ENCODE results near the gene CAST. TPM values are rescaled to one million over a fixed set of nuclear protein-coding genes. Genes with fewer than 3 reads are reported as not detected.
A peak's percentile ranks its signal among the peaks of the same experiment; 100 is the strongest.

Gene CAST
- total RNA-seq, 4 donors from 2014 or later = 381 to 577 (median 400) TPM

- peaks cover 30% of the 10 kb centered on the region for H3K4me1 ChIP-seq
- DNase-seq (ENCODE audit: low spot score in 2 of 2) = no peak
- peak overlapping the region; percentile 53 for H3K27ac ChIP-seq
- TF ChIP-seq EP300 (IDR thresholded peaks at IDR 0.05) (no peak), POLR2AphosphoS5 (IDR thresholded peaks at IDR 0.05) (no peak), POLR2A (IDR thresholded peaks at IDR 0.05) (no peak), CTCF (IDR thresholded peaks at IDR 0.05) (no peak)
- no peaks in the 10 kb centered on the region for H3K27me3 ChIP-seq
- no peaks in the 10 kb centered on the region for H3K9me3 ChIP-seq
- H3K4me3 ChIP-seq = no peak overlapping the region
- WGBS = 45% methylated on average over 1 of the region's 1 CpG
- peaks cover 50% of the 10 kb centered on the region for H3K36me3 ChIP-seq
These were observed 72.7 kb downstream of the CAST start for GRCh38 chr5:96734871-96735325.

DNA sequence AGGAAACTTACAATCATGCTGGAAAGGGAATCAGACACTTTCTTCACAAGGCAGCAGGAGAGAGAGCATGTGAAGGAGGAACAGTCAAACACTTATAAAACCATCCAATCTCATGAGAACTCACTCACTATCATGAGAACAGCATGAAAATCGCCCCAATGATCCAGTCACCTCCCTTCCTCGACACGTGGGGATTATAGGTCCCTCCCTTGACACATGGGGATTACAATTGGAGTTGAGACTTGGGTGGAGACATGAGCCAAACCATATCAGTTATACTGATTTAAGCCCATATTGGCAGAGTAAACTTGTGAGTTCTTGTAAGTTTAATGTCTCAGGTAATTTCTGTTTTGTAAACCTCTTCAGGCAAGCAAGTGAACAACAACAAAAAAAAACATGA is 74.8 kb downstream of the CAST start:
- peaks cover 54% of the 10 kb centered on the region for H3K36me3 ChIP-seq
- H3K27ac ChIP-seq = no peak overlapping the region
- TF ChIP-seq POLR2AphosphoS5 (IDR thresholded peaks at IDR 0.05) (no peak), CTCF (IDR thresholded peaks at IDR 0.05) (no peak), POLR2A (IDR thresholded peaks at IDR 0.05) (no peak), EP300 (IDR thresholded peaks at IDR 0.05) (no peak)
- H3K27me3 ChIP-seq = no peaks in the 10 kb centered on the region
- DNase-seq (ENCODE audit: low spot score in 2 of 2) = no peak
- H3K9me3 ChIP-seq = no peaks in the 10 kb centered on the region
- 72% methylated on average over 3 of the region's 3 CpGs for WGBS
- peaks cover 34% of the 10 kb centered on the region for H3K4me1 ChIP-seq
- H3K4me3 ChIP-seq = no peak overlapping the region

DNA sequence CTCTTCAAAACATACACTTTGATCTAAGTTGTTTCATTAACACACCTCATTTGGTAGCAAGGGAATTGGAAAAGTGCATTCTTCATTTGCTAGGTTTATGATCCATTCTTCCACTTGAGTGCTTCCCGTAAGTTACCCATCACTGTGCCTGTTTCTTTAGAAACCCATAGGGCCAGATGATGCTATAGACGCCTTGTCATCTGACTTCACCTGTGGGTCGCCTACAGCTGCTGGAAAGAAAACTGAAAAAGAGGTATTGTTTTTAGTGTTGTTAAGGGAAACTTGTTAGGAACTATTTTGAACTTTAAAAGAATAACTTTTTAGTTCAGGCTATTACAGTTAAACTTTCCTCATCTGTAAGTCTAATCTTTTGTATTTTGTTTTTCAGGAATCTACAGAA is 78.9 kb downstream of the CAST start:
- Histone ChIP-seq H3K4me3 (no peak overlapping the region), H3K36me3 (peaks cover 93% of the 10 kb centered on the region), H3K27me3 (no peaks in the 10 kb centered on the region), H3K27ac (no peak overlapping the region), H3K9me3 (no peaks in the 10 kb centered on the region), H3K4me1 (peaks cover 3% of the 10 kb centered on the region)
- TF ChIP-seq POLR2AphosphoS5 (IDR thresholded peaks at IDR 0.05) (no peak), CTCF (IDR thresholded peaks at IDR 0.05) (no peak), POLR2A (IDR thresholded peaks at IDR 0.05) (no peak), EP300 (IDR thresholded peaks at IDR 0.05) (no peak)
- WGBS = 95% methylated on average over 3 of the region's 3 CpGs
- DNase-seq (ENCODE audit: low spot score in 2 of 2) = no peak

DNA sequence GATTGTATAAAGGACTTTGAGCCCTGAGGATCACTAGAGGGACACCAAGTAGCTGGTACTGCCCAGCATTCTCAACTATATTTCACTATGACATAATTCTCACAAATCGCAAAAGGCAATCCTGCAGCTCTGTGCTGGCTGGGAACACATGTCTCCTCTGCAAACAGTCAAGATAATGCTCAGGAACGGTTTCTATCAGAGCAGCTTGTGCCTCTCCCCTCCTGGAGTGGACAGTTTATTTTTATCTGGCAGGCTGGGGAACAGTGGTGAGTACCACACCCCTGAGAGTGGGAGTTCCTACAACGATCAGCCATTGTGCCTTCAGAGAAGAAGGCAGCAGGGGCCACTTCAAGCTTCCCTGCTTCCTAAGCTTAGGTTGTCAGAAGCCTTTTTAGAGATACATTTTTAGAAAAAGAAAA is 79.7 kb downstream of the CAST start:
- no peak for DNase-seq (ENCODE audit: low spot score in 2 of 2)
- no peak for TF ChIP-seq CTCF (IDR thresholded peaks at IDR 0.05)
- no peak for TF ChIP-seq EP300 (IDR thresholded peaks at IDR 0.05)
- no peak for TF ChIP-seq POLR2A (IDR thresholded peaks at IDR 0.05)
- no peak for TF ChIP-seq POLR2AphosphoS5 (IDR thresholded peaks at IDR 0.05)
- H3K36me3 ChIP-seq = peaks cover 95% of the 10 kb centered on the region
- H3K4me1 ChIP-seq = peaks cover 3% of the 10 kb centered on the region
- no peaks in the 10 kb centered on the region for H3K27me3 ChIP-seq
- H3K4me3 ChIP-seq = no peak overlapping the region
- 39% methylated on average over 3 of the region's 3 CpGs for WGBS
- H3K9me3 ChIP-seq = no peaks in the 10 kb centered on the region
- H3K27ac ChIP-seq = no peak overlapping the region

DNA sequence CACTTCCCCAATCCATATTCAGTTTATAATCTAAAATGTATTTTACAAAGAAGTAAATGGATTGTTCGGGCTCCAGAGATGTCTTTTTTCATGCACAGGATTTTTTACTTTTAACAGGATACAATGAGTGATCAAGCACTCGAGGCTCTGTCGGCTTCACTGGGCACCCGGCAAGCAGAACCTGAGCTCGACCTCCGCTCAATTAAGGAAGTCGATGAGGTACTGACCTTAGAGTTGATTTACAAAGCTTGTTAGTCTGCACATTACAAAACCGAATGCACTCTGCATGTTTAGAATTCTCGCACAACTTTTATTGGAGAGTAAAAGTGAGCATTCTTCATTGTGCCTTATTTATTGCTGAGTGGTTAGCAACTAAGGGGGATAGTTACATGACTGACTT is 80.4 kb downstream of the CAST start:
- no peak overlapping the region for H3K27ac ChIP-seq
- H3K9me3 ChIP-seq = no peaks in the 10 kb centered on the region
- DNase-seq (ENCODE audit: low spot score in 2 of 2) = no peak
- 89% methylated on average over 9 of the region's 9 CpGs for WGBS
- peaks cover 3% of the 10 kb centered on the region for H3K4me1 ChIP-seq
- no peak overlapping the region for H3K4me3 ChIP-seq
- H3K27me3 ChIP-seq = no peaks in the 10 kb centered on the region
- H3K36me3 ChIP-seq = peaks cover 96% of the 10 kb centered on the region
- TF ChIP-seq CTCF (IDR thresholded peaks at IDR 0.05) = no peak
- TF ChIP-seq EP300 (IDR thresholded peaks at IDR 0.05) = no peak
- no peak for TF ChIP-seq POLR2A (IDR thresholded peaks at IDR 0.05)
- no peak for TF ChIP-seq POLR2AphosphoS5 (IDR thresholded peaks at IDR 0.05)

All from suprapubic skin (tissue), 4 donors.